Astrocyte (in vitro differentiated cells and primary cell): ENCODE data around the gene PDGFRB. TPM values are rescaled to one million over a fixed set of nuclear protein-coding genes. Genes with fewer than 3 reads are reported as not detected.

Experiments
- DNase-seq: peaks from one replicate; pipeline ENCODE4 v3.0.0-alpha.2; 2010; ENCODE audit warnings: low read depth
- FAIRE-seq: peaks from 2 replicates; lab custom pipeline; 2011; peaks lifted over from hg19 to GRCh38; lab: Jason Lieb, UNC
- H2AFZ ChIP-seq: 2 replicates; pipeline ENCODE4 v1.6.0; 2012; ENCODE audit warnings: low read depth, low read length, inconsistent platforms
- H3K27ac ChIP-seq: 2 replicates; pipeline ENCODE4 v1.5.1; 2011; ENCODE audit warnings: low read depth, low read length, inconsistent platforms
- H3K27me3 ChIP-seq: 2 replicates; pipeline ENCODE4 v1.6.0; 2011; ENCODE audit warnings: low read length, inconsistent platforms; ENCODE audit not compliant: insufficient read depth
- H3K36me3 ChIP-seq: 2 replicates; pipeline ENCODE4 v1.5.1; 2011; ENCODE audit warnings: low read length, inconsistent platforms; ENCODE audit not compliant: insufficient read depth
- H3K4me1 ChIP-seq: 2 replicates; pipeline ENCODE4 v1.5.1; 2011; ENCODE audit warnings: low read length, inconsistent platforms; ENCODE audit not compliant: insufficient read depth
- H3K4me2 ChIP-seq: 2 replicates; pipeline ENCODE4 v1.6.0; 2012; ENCODE audit warnings: low read length, inconsistent platforms
- H3K4me3 ChIP-seq: 2 replicates; pipeline ENCODE4 v1.5.1; 2011; ENCODE audit warnings: low read depth, mild to moderate bottlenecking, low read length, inconsistent platforms; ENCODE audit not compliant: insufficient read depth
- H3K79me2 ChIP-seq: 2 replicates; pipeline ENCODE4 v1.6.0; 2012; ENCODE audit warnings: mild to moderate bottlenecking, low read length, inconsistent platforms; ENCODE audit not compliant: insufficient read depth
- H3K9ac ChIP-seq: 2 replicates; pipeline ENCODE4 v1.6.0; 2012; ENCODE audit warnings: mild to moderate bottlenecking, low read length, inconsistent platforms
- H3K9me3 ChIP-seq: 2 replicates; pipeline ENCODE4 v1.5.1; 2012; ENCODE audit warnings: low read depth, mild to moderate bottlenecking, low read length, inconsistent platforms; ENCODE audit not compliant: insufficient read depth
- H4K20me1 ChIP-seq: 2 replicates; pipeline ENCODE4 v1.6.0; 2012; ENCODE audit warnings: low read length, inconsistent platforms; ENCODE audit not compliant: insufficient read depth
- H3K27ac Mint-ChIP-seq: one replicate; pipeline ENCODE4 v1.8.0; 2021; ENCODE audit warnings: mild to moderate bottlenecking, mixed read lengths; ENCODE audit not compliant: unreplicated experiment
- H3K27me3 Mint-ChIP-seq: one replicate; pipeline ENCODE4 v1.8.0; 2021; ENCODE audit warnings: low read depth, mixed read lengths; ENCODE audit not compliant: unreplicated experiment
- H3K36me3 Mint-ChIP-seq: one replicate; pipeline ENCODE4 v1.8.0; 2021; ENCODE audit warnings: low read depth, mixed read lengths; ENCODE audit not compliant: unreplicated experiment
- H3K4me1 Mint-ChIP-seq: one replicate; pipeline ENCODE4 v1.8.0; 2021; ENCODE audit warnings: low read depth, mixed read lengths; ENCODE audit not compliant: unreplicated experiment
- H3K4me3 Mint-ChIP-seq: one replicate; pipeline ENCODE4 v1.8.0; 2021; ENCODE audit warnings: mild to moderate bottlenecking, moderate library complexity, mixed read lengths; ENCODE audit not compliant: unreplicated experiment
- H3K9me3 Mint-ChIP-seq: one replicate; pipeline ENCODE4 v1.8.0; 2021; ENCODE audit warnings: mild to moderate bottlenecking, mixed read lengths; ENCODE audit not compliant: unreplicated experiment
- EZH2 ChIP-seq: IDR thresholded peaks from 2 replicates; pipeline ENCODE4 v1.6.1; 2012; ENCODE audit warnings: mild to moderate bottlenecking, low read length, inconsistent platforms; ENCODE audit not compliant: insufficient read depth
- total RNA-seq: library from RNA; stranded (reverse); gene quantifications from 2 replicates; pipeline ENCODE4 v1.2.1, GENCODE V29; 2021
- TF ChIP-seq, protein P1 (sequence below): IDR thresholded peaks from 2 replicates; pipeline ENCODE4 v1.5.1; 2011; ENCODE audit warnings: low read depth, mild to moderate bottlenecking, inconsistent platforms, low read length, moderate library complexity; ENCODE audit not compliant: insufficient read depth

Gene PDGFRB
- total RNA-seq, 1 donor from 2014 or later, result 78.8 TPM

DNA sequence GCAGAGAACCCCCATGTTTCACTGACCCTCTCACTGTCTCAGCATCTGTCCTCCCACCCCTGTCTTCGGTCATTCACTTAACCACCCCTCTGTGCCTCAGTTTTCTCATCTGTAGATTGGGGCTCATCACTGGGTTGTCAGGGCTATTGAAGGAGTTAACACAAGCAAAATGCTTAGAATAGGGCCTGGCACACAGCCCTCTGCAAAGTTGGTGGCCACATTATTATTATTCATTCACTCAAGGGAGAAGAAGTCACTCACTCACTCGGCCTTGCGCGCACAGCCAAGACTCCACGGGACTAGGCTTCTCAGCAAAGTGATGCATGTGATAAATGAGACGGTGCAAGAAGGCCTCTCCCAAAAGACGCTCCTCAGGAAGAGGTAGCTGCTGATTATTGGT, 8.0 kb downstream of the PDGFRB start:
- H3K27ac Mint-ChIP-seq, result no peak overlapping the region
- H3K4me3 ChIP-seq, result no peak overlapping the region

DNA sequence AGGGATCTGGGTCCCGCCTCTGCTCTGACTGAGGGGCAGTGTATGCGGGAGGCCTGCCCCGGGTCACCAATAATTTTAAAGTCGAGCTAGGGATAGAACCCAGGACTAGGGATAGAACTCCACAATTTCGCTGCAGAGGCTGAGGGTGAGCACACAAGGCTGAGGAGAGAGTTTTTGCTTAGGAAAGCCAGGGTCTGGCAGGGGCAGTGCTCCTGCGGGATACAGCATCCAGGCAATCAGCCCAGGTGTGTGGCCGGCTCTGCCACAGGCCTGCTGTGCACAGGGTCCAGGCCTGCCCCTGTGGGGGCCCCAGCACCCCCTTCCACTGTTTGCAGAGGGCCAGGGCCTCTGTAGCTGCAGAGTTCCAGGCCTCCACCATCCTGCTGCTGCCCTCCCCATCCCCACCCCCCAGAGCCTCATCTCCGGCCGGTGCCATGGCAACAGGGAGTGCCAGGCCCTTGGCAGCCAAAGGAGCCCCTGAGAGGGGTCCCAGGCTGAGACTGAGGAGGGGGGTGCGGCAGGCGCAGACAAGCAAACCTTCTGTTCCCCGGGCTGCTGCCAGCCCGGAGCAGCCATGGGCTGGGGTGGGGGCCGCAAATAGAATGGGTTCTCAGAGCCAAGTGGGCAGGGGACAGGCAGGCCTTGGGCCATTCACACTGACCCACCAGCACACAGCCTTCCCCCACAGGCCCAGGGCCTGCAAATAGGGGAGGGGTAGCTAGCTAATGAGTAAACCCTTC, 8.6 kb downstream of the PDGFRB start:
- H3K27me3 ChIP-seq, result no peaks in the 10 kb centered on the region
- H4K20me1 ChIP-seq, result peaks cover 9% of the 10 kb centered on the region
- H3K36me3 ChIP-seq, result peaks cover 3% of the 10 kb centered on the region
- DNase-seq, result no peak
- no peaks in the 10 kb centered on the region for H3K9me3 Mint-ChIP-seq
- peaks cover 38% of the 10 kb centered on the region for H3K4me1 Mint-ChIP-seq
- TF ChIP-seq, protein P1, sequence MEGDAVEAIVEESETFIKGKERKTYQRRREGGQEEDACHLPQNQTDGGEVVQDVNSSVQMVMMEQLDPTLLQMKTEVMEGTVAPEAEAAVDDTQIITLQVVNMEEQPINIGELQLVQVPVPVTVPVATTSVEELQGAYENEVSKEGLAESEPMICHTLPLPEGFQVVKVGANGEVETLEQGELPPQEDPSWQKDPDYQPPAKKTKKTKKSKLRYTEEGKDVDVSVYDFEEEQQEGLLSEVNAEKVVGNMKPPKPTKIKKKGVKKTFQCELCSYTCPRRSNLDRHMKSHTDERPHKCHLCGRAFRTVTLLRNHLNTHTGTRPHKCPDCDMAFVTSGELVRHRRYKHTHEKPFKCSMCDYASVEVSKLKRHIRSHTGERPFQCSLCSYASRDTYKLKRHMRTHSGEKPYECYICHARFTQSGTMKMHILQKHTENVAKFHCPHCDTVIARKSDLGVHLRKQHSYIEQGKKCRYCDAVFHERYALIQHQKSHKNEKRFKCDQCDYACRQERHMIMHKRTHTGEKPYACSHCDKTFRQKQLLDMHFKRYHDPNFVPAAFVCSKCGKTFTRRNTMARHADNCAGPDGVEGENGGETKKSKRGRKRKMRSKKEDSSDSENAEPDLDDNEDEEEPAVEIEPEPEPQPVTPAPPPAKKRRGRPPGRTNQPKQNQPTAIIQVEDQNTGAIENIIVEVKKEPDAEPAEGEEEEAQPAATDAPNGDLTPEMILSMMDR, result no peak
- TF ChIP-seq EZH2, result no peak
- no peak overlapping the region for H3K9ac ChIP-seq
- H3K9me3 ChIP-seq, result no peaks in the 10 kb centered on the region
- peaks cover 17% of the 10 kb centered on the region for H3K36me3 Mint-ChIP-seq
- no peak overlapping the region for H3K4me3 ChIP-seq
- peaks cover 66% of the 10 kb centered on the region for H3K79me2 ChIP-seq
- no peak overlapping the region for H3K4me2 ChIP-seq
- no peak overlapping the region for H3K27ac ChIP-seq
- no peak overlapping the region for H2AFZ ChIP-seq
- peaks cover 47% of the 10 kb centered on the region for H3K4me1 ChIP-seq
- H3K27me3 Mint-ChIP-seq, result no peaks in the 10 kb centered on the region
- FAIRE-seq, result no peak
- no peak overlapping the region for H3K27ac Mint-ChIP-seq
- no peak overlapping the region for H3K4me3 Mint-ChIP-seq

More for the DNA sequence above, 8.0 kb downstream of the PDGFRB start:
- DNase-seq (no peak), FAIRE-seq (no peak)
- Mint-ChIP-seq H3K4me1 (peaks cover 35% of the 10 kb centered on the region), H3K36me3 (peaks cover 17% of the 10 kb centered on the region), H3K4me3 (peak overlapping the region; percentile 34), H3K9me3 (no peaks in the 10 kb centered on the region), H3K27me3 (no peaks in the 10 kb centered on the region)
- Histone ChIP-seq H3K9me3 (no peaks in the 10 kb centered on the region), H2AFZ (no peak overlapping the region), H3K79me2 (peaks cover 68% of the 10 kb centered on the region), H3K36me3 (peaks cover 3% of the 10 kb centered on the region), H3K27ac (no peak overlapping the region), H4K20me1 (peaks cover 14% of the 10 kb centered on the region), H3K9ac (no peak overlapping the region), H3K4me2 (no peak overlapping the region), H3K27me3 (no peaks in the 10 kb centered on the region), H3K4me1 (peaks cover 46% of the 10 kb centered on the region)
- TF ChIP-seq EZH2, result no peak
- TF ChIP-seq, protein P1, result no peak

DNA sequence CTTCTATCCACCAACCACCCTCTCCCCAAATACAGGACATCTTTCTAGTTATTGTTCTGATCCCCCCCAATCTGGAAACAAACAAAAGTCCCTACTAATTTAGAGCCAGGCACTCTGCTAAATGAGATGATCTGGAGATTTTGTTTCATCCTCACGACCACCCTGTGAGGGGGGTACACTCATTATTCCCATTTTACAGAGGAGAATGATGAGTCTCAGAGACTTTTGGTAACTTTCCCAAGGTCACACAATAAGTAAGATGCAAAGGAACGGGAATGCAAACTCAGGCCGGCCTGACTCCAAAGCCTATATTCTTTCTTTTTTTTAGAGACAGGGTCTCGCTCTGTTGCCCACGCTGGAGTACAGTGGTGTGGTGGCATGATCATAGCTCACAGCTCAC, 9.4 kb downstream of the PDGFRB start:
- H3K4me3 Mint-ChIP-seq, result no peak overlapping the region
- H3K79me2 ChIP-seq, result peaks cover 70% of the 10 kb centered on the region
- H3K27ac ChIP-seq, result no peak overlapping the region

More for the DNA sequence above, 9.4 kb downstream of the PDGFRB start:
- H3K4me1 Mint-ChIP-seq, result peaks cover 46% of the 10 kb centered on the region
- DNase-seq (no peak), FAIRE-seq (no peak)
- peaks cover 17% of the 10 kb centered on the region for H3K36me3 Mint-ChIP-seq
- no peaks in the 10 kb centered on the region for H3K27me3 Mint-ChIP-seq
- Histone ChIP-seq H3K9me3 (no peaks in the 10 kb centered on the region), H4K20me1 (peaks cover 9% of the 10 kb centered on the region), H3K4me1 (peaks cover 53% of the 10 kb centered on the region), H3K4me2 (no peak overlapping the region), H3K9ac (no peak overlapping the region), H3K27me3 (no peaks in the 10 kb centered on the region), H3K4me3 (no peak overlapping the region), H3K36me3 (peaks cover 6% of the 10 kb centered on the region), H2AFZ (no peak overlapping the region)
- TF ChIP-seq, protein P1, result no peak
- TF ChIP-seq EZH2, result no peak
- no peak overlapping the region for H3K27ac Mint-ChIP-seq
- no peaks in the 10 kb centered on the region for H3K9me3 Mint-ChIP-seq
